GM10248 (cell line): ENCODE data around the gene MAPK1.
"Not testable (repeated sequence)": the region's sequence is repeated elsewhere in the genome, so short reads cannot be mapped to it uniquely, and the experiment has no call there.

ENCODE experiments used
- CTCF ChIA-PET: fragments of 300-600 bp; sonication (Branson Sonifier 250); formaldehyde crosslinking; extraction: SDS; loops from one replicate; lab custom pipeline; 2021; ENCODE audit warnings: antibody characterized with exemption; lab: Yijun Ruan, JAX
- POLR2A ChIA-PET: fragments of 350-650 bp; sonication (Branson Sonifier 250); formaldehyde crosslinking; extraction: SDS; loops from one replicate; lab custom pipeline; 2020; ENCODE audit warnings: antibody characterized with exemption; lab: Yijun Ruan, JAX
- DNase-seq: peaks from one replicate; pipeline ENCODE4 v3.0.0; 2012; ENCODE audit errors: extremely low spot score
- TF ChIP-seq, protein P1 (sequence below): IDR thresholded peaks from 2 replicates; pipeline ENCODE4 v1.5.1; 2012; ENCODE audit warnings: mild to moderate bottlenecking, low read depth; ENCODE audit errors: extremely low read depth, missing control alignments, control extremely low read depth

MAPK1 gene

DNA sequence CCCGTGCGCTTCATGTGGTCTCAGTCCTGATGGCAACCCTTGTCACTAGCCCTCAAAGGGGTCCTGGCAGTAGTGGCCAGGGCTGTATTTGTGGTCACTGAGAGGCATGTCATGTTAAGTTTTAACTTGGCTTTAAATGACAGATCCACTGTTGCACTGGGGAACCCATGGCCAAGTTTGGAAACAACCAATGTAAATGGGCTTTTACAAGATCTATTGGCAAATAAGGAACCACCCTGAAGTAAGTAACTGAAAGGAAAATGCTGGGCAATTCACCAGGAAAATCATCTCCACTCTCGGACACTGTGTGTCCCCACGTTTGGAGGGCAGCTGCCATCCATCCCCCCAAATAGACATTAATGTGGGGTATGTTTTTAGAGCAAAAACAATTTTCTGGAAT, 140.3 kb downstream of the MAPK1 start:
- POLR2A ChIA-PET: no interaction called here

DNA sequence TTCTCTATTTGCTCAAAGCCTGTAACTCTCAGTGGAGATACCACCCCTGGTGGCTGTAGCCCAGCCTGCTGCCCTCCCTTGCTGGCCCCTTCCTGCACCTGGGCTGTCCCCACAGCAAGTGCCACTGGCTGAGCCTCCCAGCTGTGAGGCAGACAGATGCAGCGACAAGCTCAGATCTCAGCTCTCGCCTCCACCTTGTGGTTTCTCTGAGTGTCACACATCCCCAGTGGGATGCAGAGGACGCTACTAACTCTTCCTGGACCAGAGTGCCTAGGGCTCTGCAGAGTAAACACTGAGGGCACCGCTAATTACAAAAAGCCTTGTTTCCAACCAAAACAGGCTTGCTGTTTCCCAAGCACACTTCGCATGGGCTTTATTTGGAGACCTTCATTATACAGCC, 140.8 kb downstream of the MAPK1 start:
- CTCF ChIA-PET: interaction anchor here (0.9 to 1.4 kb wide), 2 partner anchors 13 to 16 kb away, joined by 3 to 5 read pairs; no protein-coding TSS in a partner anchor
- TF ChIP-seq, protein P1, sequence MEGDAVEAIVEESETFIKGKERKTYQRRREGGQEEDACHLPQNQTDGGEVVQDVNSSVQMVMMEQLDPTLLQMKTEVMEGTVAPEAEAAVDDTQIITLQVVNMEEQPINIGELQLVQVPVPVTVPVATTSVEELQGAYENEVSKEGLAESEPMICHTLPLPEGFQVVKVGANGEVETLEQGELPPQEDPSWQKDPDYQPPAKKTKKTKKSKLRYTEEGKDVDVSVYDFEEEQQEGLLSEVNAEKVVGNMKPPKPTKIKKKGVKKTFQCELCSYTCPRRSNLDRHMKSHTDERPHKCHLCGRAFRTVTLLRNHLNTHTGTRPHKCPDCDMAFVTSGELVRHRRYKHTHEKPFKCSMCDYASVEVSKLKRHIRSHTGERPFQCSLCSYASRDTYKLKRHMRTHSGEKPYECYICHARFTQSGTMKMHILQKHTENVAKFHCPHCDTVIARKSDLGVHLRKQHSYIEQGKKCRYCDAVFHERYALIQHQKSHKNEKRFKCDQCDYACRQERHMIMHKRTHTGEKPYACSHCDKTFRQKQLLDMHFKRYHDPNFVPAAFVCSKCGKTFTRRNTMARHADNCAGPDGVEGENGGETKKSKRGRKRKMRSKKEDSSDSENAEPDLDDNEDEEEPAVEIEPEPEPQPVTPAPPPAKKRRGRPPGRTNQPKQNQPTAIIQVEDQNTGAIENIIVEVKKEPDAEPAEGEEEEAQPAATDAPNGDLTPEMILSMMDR: peak; percentile 42
- peak; percentile 75 for DNase-seq
- POLR2A ChIA-PET: no interaction called here

More for the DNA sequence above, 140.3 kb downstream of the MAPK1 start:
- TF ChIP-seq, protein P1: no peak
- CTCF ChIA-PET: interaction anchor here (0.9 to 1.4 kb wide), 3 partner anchors 8 to 17 kb away, joined by 3 to 5 read pairs (median 3); no protein-coding TSS in a partner anchor
- DNase-seq: no peak

DNA sequence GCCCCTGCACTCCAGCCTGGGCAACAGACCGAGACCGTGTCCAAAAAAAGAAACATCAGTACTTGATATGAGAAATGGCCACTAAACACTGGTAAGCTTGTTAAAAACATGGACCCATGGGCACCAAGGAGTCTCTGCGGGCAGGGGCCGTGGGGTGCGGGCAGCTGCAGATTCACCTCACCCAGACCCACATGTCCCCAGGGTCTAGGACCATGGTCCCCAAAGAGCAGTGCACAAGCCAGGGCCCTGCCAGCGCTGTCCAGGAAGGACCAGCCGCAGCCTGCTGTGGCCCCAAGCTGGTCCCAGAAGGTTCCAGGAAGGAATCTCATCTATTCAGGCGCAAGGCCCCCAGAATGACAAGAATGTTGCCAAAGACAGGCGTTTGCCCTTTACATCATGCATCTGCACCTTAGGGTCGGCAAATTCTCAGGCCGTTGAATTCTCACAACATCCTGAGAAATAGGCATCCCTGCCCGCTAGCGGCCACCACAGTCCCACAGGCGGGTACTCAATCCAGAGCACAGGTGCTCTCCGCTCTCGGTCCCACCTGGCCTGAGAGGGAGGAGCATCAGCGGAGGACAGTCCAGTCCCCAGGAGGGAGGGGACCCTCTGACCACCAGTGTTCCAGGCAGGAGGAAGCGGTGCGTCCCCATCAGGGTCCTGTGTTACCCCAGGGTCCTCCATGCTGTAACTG, 141.3 kb downstream of the MAPK1 start:
- CTCF ChIA-PET: interaction anchor here (0.9 to 2.1 kb wide), 3 partner anchors 13 to 15 kb away, joined by 3 to 8 read pairs (median 5); no protein-coding TSS in a partner anchor
- TF ChIP-seq, protein P1: no peak
- POLR2A ChIA-PET: no interaction called here

DNA sequence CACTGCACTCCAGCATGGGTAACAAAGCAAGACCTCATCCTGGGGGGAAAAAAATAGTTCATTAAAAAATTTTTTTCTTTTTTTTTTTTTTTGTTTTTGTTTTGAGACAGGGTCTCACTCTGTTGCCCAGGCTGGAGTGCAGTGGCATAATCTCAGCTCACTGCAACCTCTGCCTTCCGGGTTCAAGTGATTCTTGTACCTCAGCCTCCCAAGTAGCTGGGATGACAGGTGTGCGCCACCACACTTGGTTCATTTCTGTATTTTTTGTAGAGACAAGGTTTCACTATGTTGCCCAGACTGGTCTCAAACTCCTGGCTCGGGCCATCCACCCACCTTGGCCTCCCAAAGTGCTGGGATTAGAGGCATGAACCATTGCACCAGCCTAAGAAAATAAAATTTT, 142.9 kb downstream of the MAPK1 start:
- POLR2A ChIA-PET: interaction anchor here (0.7 kb wide), 1 partner anchor 34 kb away, joined by 4 read pairs; no protein-coding TSS in a partner anchor
- CTCF ChIA-PET: interaction anchor here (1.5 to 2.1 kb wide), 2 partner anchors 12 to 213 kb away, joined by 5 to 8 read pairs; no protein-coding TSS in a partner anchor
- DNase-seq: not testable (repeated sequence)

More for the DNA sequence above, 141.3 kb downstream of the MAPK1 start:
- no peak for DNase-seq

DNA sequence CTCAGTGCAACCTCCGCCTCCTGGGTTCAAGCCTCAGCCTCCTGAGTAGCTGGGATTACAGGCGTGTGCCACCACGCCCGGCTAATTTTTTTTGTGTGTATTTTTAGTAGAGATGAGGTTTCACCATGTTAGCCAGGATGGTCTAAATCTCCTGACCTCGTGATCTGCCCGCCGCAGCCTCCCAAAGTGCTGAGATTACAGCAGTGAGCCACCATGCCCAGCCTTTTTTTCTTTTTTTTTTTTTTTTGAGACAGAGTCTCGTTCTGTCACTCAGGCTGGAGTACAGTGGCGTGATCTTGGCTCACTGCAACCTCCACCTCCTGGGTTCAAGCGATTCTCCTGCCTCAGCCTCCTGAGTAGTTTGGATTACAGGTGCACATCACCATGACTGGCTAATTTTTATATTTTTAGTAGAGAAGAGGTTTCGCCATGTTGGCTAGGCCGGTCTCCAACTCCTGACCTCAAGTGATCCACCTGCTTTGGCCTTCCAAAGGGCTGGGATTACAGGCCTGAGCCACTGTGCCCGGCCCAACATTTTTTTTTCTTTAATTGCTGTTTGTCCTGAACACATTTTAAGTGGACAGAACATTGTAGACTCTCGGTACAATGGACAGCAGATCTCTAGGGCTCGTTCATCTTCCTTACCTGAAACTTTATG, 146.1 kb downstream of the MAPK1 start:
- CTCF ChIA-PET, DNase-seq: not testable (repeated sequence)
- POLR2A ChIA-PET: interaction anchor here (0.6 kb wide), 1 partner anchor 41 kb away, joined by 4 read pairs; no protein-coding TSS in a partner anchor

DNA sequence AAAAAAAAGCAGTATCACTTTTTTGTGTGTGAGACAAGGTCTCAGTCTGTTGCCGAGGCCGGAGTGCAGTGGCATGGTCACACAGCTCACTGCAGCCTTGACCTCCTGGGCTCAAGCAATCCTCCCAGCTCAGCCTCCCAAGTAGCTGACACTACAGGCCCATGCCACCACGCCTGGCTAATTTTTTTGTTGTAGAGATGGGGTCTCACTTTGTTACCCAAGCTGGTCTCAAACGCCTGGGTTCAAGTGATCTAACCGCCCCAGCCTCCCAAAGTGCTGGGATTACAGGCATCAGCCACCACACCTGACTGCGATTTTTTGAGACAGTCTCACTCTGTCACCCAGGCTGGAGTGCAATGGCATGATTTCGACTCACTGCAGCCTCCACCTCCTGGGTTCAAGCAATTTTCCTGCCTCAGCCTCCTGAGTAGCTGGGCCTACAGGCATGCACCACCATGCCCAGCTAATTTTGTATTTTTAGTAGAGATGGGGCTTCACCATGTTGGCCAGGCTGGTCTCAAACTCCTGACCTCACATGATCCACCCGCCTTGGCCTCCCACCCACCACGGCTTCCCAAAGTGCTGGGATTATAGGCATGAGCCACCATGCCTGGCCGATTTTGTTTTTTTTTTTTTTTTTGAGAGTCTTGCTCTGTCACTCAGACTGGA, 147.1 kb downstream of the MAPK1 start:
- POLR2A ChIA-PET: interaction anchor here (0.6 kb wide), 1 partner anchor 42 kb away, joined by 4 read pairs; no protein-coding TSS in a partner anchor
- CTCF ChIA-PET: interaction anchor here (2.1 kb wide), 1 partner anchor 9 kb away, joined by 6 read pairs; no protein-coding TSS in a partner anchor
- not testable (repeated sequence) for DNase-seq

DNA sequence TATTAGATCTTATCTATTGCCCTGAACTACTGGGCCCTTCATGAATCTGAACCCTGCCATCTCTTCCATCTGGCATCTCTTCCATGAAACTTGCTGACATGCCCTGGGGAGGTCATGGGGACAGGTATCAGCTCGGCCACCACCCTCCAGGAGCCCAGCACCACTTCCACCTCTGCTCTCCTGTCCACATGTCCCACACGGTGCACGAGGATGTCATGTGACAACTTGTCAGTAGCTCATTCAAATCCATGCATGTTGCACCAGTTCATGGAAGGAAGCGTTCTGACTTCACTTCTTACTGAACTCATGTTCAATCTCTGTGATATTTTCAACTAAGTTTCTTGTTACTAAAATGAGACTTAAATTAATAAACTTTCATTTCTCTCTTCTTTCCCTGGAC, 148.4 kb downstream of the MAPK1 start:
- POLR2A ChIA-PET: no interaction called here
- no peak for DNase-seq
- TF ChIP-seq, protein P1: no peak
- CTCF ChIA-PET: interaction anchor here (1.1 to 2.8 kb wide), 4 partner anchors 8 to 219 kb away, joined by 3 to 10 read pairs (median 5); no protein-coding TSS in a partner anchor
